MCF 10A (cell line): ENCODE results near the gene LRRC61. TPM values are rescaled to one million over a fixed set of nuclear protein-coding genes. Genes with fewer than 3 reads are reported as not detected.

Experiments
- BruUV-seq: library from RNA; stranded (reverse); fragments of 400-500 nt; replicated peaks from 2 replicates; lab custom pipeline; 2021; lab: Mats Ljungman, UMichigan
- CTCF ChIA-PET: fragments of 300-600 bp; sonication (Branson Sonifier 250); formaldehyde crosslinking; extraction: SDS; loops from one replicate; lab custom pipeline; 2021; ENCODE audit warnings: antibody characterized with exemption, inconsistent platforms; lab: Yijun Ruan, JAX
- POLR2A ChIA-PET: fragments of 300-600, 350-650 bp; sonication (Branson Sonifier 250); formaldehyde crosslinking; extraction: SDS; loops from one replicate; lab custom pipeline; 2020; ENCODE audit warnings: antibody characterized with exemption, inconsistent platforms; lab: Yijun Ruan, JAX
- DNase-seq: peaks from one replicate; pipeline ENCODE4 v3.0.0-alpha.2; 2018; ENCODE audit not compliant: unreplicated experiment
- H3K27ac Mint-ChIP-seq: one replicate; pipeline ENCODE4 v1.8.0; 2022; ENCODE audit warnings: mild to moderate bottlenecking, low read depth, mixed read lengths; ENCODE audit not compliant: unreplicated experiment
- H3K27me3 Mint-ChIP-seq: one replicate; pipeline ENCODE4 v1.8.0; 2022; ENCODE audit warnings: mixed read lengths; ENCODE audit not compliant: insufficient read depth, unreplicated experiment
- H3K36me3 Mint-ChIP-seq: one replicate; pipeline ENCODE4 v1.8.0; 2022; ENCODE audit warnings: mild to moderate bottlenecking, moderate library complexity, mixed read lengths; ENCODE audit not compliant: insufficient read depth, unreplicated experiment
- H3K4me1 Mint-ChIP-seq: one replicate; pipeline ENCODE4 v1.8.0; 2022; ENCODE audit warnings: mixed read lengths; ENCODE audit not compliant: insufficient read depth, unreplicated experiment
- H3K4me3 Mint-ChIP-seq: one replicate; pipeline ENCODE4 v1.8.0; 2022; ENCODE audit warnings: mild to moderate bottlenecking, moderate library complexity, mixed read lengths; ENCODE audit not compliant: unreplicated experiment
- H3K9me3 Mint-ChIP-seq: one replicate; pipeline ENCODE4 v1.8.0; 2022; ENCODE audit warnings: mixed read lengths; ENCODE audit not compliant: unreplicated experiment
- CTCF ChIP-seq: fragments of 200-600 bp; IDR thresholded peaks from one replicate; pipeline ENCODE4 v1.8.0; 2022; ENCODE audit warnings: antibody characterized with exemption, mild to moderate bottlenecking; ENCODE audit not compliant: unreplicated experiment
- intact Hi-C: fragments of 100-400 bp; cut with micrococcal nuclease; formaldehyde crosslinking; loops from 2 replicates; pipeline ENCODE4 v1.14.1; 2022
- total RNA-seq: library from RNA; stranded (reverse); gene quantifications from 2 replicates; pipeline ENCODE4 v1.2.3, GENCODE V29; 2022

Gene LRRC61
- total RNA-seq, 1 experiment from 2014 or later = 8.4 TPM

- peaks cover 16% of the 10 kb centered on the region for H3K27me3 Mint-ChIP-seq
- TF ChIP-seq CTCF = no peak
- no TSS peak for BruUV-seq
- intact Hi-C loops = no loop called here
- H3K9me3 Mint-ChIP-seq = peaks cover 12% of the 10 kb centered on the region
- POLR2A ChIA-PET = no interaction called here
- no peak overlapping the region for H3K27ac Mint-ChIP-seq
- CTCF ChIA-PET = interaction anchor here (3.3 kb wide), 1 partner anchor 11 kb away, joined by 16 read pairs; no protein-coding TSS in a partner anchor
- H3K4me1 Mint-ChIP-seq = no peaks in the 10 kb centered on the region
- DNase-seq = no peak
- no peaks in the 10 kb centered on the region for H3K36me3 Mint-ChIP-seq
- no peak overlapping the region for H3K4me3 Mint-ChIP-seq
Observed at GRCh38 chr7:150345012-150345411, 21.9 kb downstream of the LRRC61 start.

GRCh38 chr7:150346922-150347321 is 23.8 kb downstream of the LRRC61 start:
- DNase-seq = no peak
- TF ChIP-seq CTCF = no peak
- Mint-ChIP-seq H3K36me3 (no peaks in the 10 kb centered on the region), H3K27me3 (peaks cover 16% of the 10 kb centered on the region), H3K27ac (no peak overlapping the region), H3K4me3 (no peak overlapping the region), H3K4me1 (no peaks in the 10 kb centered on the region), H3K9me3 (peaks cover 12% of the 10 kb centered on the region)
- CTCF ChIA-PET = interaction anchor here (0.7 to 3.3 kb wide), 4 partner anchors 9 to 21 kb away, joined by 3 to 16 read pairs (median 6); no protein-coding TSS in a partner anchor
- POLR2A ChIA-PET = no interaction called here
- intact Hi-C loops = no loop called here
- BruUV-seq = no TSS peak

GRCh38 chr7:150351587-150352194 is 28.5 kb downstream of the LRRC61 start:
- H3K27me3 Mint-ChIP-seq = peaks cover 5% of the 10 kb centered on the region
- no peak for DNase-seq
- ChIA-PET POLR2A (no interaction called here), CTCF (interaction anchor here (0.6 kb wide), 1 partner anchor 610 kb away, joined by 3 read pairs; no protein-coding TSS in a partner anchor)
- H3K9me3 Mint-ChIP-seq = no peaks in the 10 kb centered on the region
- H3K4me3 Mint-ChIP-seq = no peak overlapping the region
- no peaks in the 10 kb centered on the region for H3K4me1 Mint-ChIP-seq
- no peak for TF ChIP-seq CTCF
- no peaks in the 10 kb centered on the region for H3K36me3 Mint-ChIP-seq
- intact Hi-C loops = no loop called here
- no TSS peak for BruUV-seq
- no peak overlapping the region for H3K27ac Mint-ChIP-seq

GRCh38 chr7:150355666-150356059 is 32.5 kb downstream of the LRRC61 start:
- TF ChIP-seq CTCF = no peak
- ChIA-PET CTCF (interaction anchor here (0.6 to 3.2 kb wide), 26 partner anchors 9 to 734 kb away, joined by 3 to 18 read pairs (median 5); a partner anchor contains a TSS), POLR2A (no interaction called here)
- no peak overlapping the region for H3K27ac Mint-ChIP-seq
- BruUV-seq = no TSS peak
- intact Hi-C loops = loop anchor here (1.0 kb wide), 1 partner anchor 66 kb away; no protein-coding TSS in a partner anchor
- no peaks in the 10 kb centered on the region for H3K27me3 Mint-ChIP-seq
- no peak overlapping the region for H3K4me3 Mint-ChIP-seq
- H3K4me1 Mint-ChIP-seq = no peaks in the 10 kb centered on the region
- H3K36me3 Mint-ChIP-seq = no peaks in the 10 kb centered on the region
- H3K9me3 Mint-ChIP-seq = no peaks in the 10 kb centered on the region
- no peak for DNase-seq
